ENCODE data around the gene SZT2.

- no peak for TF ChIP-seq CTCF (IDR thresholded peaks at IDR 0.05; ENCODE audit: insufficient read depth, low read depth, low read length)
- no peak for TF ChIP-seq EZH2 (IDR thresholded peaks at IDR 0.05; ENCODE audit: insufficient read depth, low read length)
Observed at GRCh38 chr1:43405219-43405875, 15.6 kb downstream of the SZT2 start.
